Activated CD4-positive, alpha-beta memory T cell treated with anti-CD3 and anti-CD28 coated beads for 36 hours (primary cell): Measurements from ENCODE around the gene CLIC6. TPM values are rescaled to one million over a fixed set of nuclear protein-coding genes. Genes with fewer than 3 reads are reported as not detected.
"Not testable (repeated sequence)": the region's sequence is repeated elsewhere in the genome, so short reads cannot be mapped to it uniquely, and the experiment has no call there.

Experiments
- CTCF ChIA-PET: fragments of 350-600 bp; sonication (Branson Sonifier 250); formaldehyde crosslinking; loops from one replicate; lab custom pipeline; 2021; ENCODE audit warnings: antibody characterized with exemption, inconsistent platforms; lab: Charles Lee
- POLR2A ChIA-PET: fragments of 350-600 bp; sonication (Branson Sonifier 250); formaldehyde crosslinking; loops from one replicate; lab custom pipeline; 2021; ENCODE audit warnings: antibody characterized with exemption; lab: Charles Lee
- DNase-seq: peaks from one replicate; pipeline ENCODE4 v3.0.0-alpha.2; 2020
- H3K27ac Mint-ChIP-seq: one replicate; pipeline ENCODE4 v1.8.0; 2021; ENCODE audit warnings: mixed read lengths
- H3K27me3 Mint-ChIP-seq: one replicate; pipeline ENCODE4 v1.8.0; 2021; ENCODE audit warnings: mixed read lengths
- H3K36me3 Mint-ChIP-seq: one replicate; pipeline ENCODE4 v1.8.0; 2021; ENCODE audit warnings: mixed read lengths
- H3K4me1 Mint-ChIP-seq: one replicate; pipeline ENCODE4 v1.8.0; 2021; ENCODE audit warnings: low read depth, mixed read lengths
- H3K4me3 Mint-ChIP-seq: one replicate; pipeline ENCODE4 v1.8.0; 2021; ENCODE audit warnings: mild to moderate bottlenecking, mixed read lengths
- H3K9me3 Mint-ChIP-seq: one replicate; pipeline ENCODE4 v1.8.0; 2021; ENCODE audit warnings: mixed read lengths
- intact Hi-C: fragments of 100-400 bp; cut with micrococcal nuclease; formaldehyde crosslinking; loops from one replicate; pipeline ENCODE4 v1.15.1; 2023
- total RNA-seq, 2 experiments: library from RNA; stranded (reverse); gene quantifications; one replicate each; pipeline ENCODE4 v1.2.3, GENCODE V29; 2021

CLIC6 gene
- total RNA-seq, 2 experiments from 2014 or later = 0.10 to 0.14 TPM

GRCh38 chr21:34713621-34714020 is 44.8 kb downstream of the CLIC6 start:
- DNase-seq = no peak
- intact Hi-C loops = no loop called here
- Mint-ChIP-seq H3K36me3 (no peaks in the 10 kb centered on the region), H3K4me3 (no peak overlapping the region), H3K27ac (no peak overlapping the region), H3K27me3 (peaks cover 39% of the 10 kb centered on the region), H3K4me1 (peaks cover 17% of the 10 kb centered on the region), H3K9me3 (no peaks in the 10 kb centered on the region)
- POLR2A ChIA-PET = no interaction called here
- CTCF ChIA-PET = no interaction called here

GRCh38 chr21:34715518-34715917 is 46.7 kb downstream of the CLIC6 start:
- POLR2A ChIA-PET = no interaction called here
- CTCF ChIA-PET = no interaction called here
- no peaks in the 10 kb centered on the region for H3K9me3 Mint-ChIP-seq
- no peak overlapping the region for H3K4me3 Mint-ChIP-seq
- no peak overlapping the region for H3K27ac Mint-ChIP-seq
- no peaks in the 10 kb centered on the region for H3K36me3 Mint-ChIP-seq
- intact Hi-C loops = loop anchor here (1.0 to 5.0 kb wide), 2 partner anchors 8 to 627 kb away; no protein-coding TSS in a partner anchor
- peak; percentile 11 for DNase-seq
- H3K4me1 Mint-ChIP-seq = peaks cover 16% of the 10 kb centered on the region
- peaks cover 41% of the 10 kb centered on the region for H3K27me3 Mint-ChIP-seq

DNA sequence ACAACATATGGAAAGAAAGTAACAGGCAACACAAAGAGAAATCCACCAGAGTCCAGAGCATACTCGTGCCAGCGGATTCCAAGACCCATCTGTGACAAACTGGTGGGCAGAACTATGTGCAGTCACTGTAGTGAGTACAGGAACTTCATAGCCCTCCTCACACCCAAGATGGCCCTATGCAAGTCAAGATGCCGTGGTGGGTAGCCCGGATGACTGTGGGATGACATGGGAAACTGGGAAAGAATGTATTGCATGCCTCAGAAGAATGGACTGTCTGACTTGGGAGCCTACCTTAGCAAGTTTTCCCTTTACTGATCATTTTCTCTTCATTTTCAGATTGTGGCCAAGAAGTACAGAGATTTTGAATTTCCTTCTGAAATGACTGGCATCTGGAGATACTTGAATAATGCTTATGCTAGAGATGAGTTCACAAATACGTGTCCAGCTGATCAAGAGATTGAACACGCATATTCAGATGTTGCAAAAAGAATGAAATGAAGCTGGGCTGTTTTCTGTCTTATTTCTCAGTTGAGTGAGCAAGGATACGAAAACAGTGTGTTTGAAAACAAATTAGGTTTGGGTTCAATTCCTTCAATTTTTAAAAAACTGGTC is 47.3 kb downstream of the CLIC6 start:
- intact Hi-C loops = loop anchor here (1.0 to 5.0 kb wide), 2 partner anchors 9 to 626 kb away; no protein-coding TSS in a partner anchor
- POLR2A ChIA-PET = interaction anchor here (1.3 kb wide), 1 partner anchor 8 kb away, joined by 4 read pairs; no protein-coding TSS in a partner anchor
- DNase-seq = no peak
- H3K9me3 Mint-ChIP-seq = no peaks in the 10 kb centered on the region
- no peak overlapping the region for H3K27ac Mint-ChIP-seq
- no peaks in the 10 kb centered on the region for H3K36me3 Mint-ChIP-seq
- H3K4me3 Mint-ChIP-seq = no peak overlapping the region
- peaks cover 37% of the 10 kb centered on the region for H3K27me3 Mint-ChIP-seq
- CTCF ChIA-PET = interaction anchor here (0.9 kb wide), 1 partner anchor 8 kb away, joined by 3 read pairs; no protein-coding TSS in a partner anchor
- peaks cover 16% of the 10 kb centered on the region for H3K4me1 Mint-ChIP-seq

DNA sequence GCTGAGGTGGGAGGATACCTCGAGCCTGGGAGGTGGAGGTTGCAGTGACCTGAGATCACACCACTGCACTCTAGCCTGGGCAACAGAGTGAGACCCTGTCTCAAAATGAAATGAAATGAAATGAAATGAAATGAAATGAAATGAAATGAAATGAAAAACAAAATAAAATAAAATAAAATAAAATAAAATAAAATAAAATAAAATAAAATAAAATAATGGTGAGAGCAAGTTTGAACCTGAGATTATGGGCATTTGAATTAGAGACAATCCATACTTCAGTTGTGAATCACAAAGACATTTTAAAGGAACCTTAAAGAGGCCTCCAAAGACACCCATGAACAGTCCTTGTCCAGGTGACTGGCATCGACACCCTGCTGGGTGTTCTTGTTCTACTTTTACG is 49.7 kb downstream of the CLIC6 start:
- H3K4me3 Mint-ChIP-seq, POLR2A ChIA-PET, H3K27ac Mint-ChIP-seq, DNase-seq, H3K9me3 Mint-ChIP-seq, H3K36me3 Mint-ChIP-seq, CTCF ChIA-PET: not testable (repeated sequence)
- peaks cover 16% of the 10 kb centered on the region for H3K4me1 Mint-ChIP-seq
- H3K27me3 Mint-ChIP-seq = peaks cover 21% of the 10 kb centered on the region
- intact Hi-C loops = loop anchor here (5.0 kb wide), 1 partner anchor 624 kb away; no protein-coding TSS in a partner anchor

- peak; percentile 37 for DNase-seq
- no peaks in the 10 kb centered on the region for H3K36me3 Mint-ChIP-seq
- H3K9me3 Mint-ChIP-seq = no peaks in the 10 kb centered on the region
- H3K4me1 Mint-ChIP-seq = no peaks in the 10 kb centered on the region
- intact Hi-C loops = no loop called here
- H3K27ac Mint-ChIP-seq = no peak overlapping the region
- H3K4me3 Mint-ChIP-seq = no peak overlapping the region
- CTCF ChIA-PET = interaction anchor here (0.6 to 3.4 kb wide), 11 partner anchors 8 to 1304 kb away, joined by 3 to 21 read pairs (median 4); no protein-coding TSS in a partner anchor
- POLR2A ChIA-PET = no interaction called here
- H3K27me3 Mint-ChIP-seq = peaks cover 12% of the 10 kb centered on the region
Observed at GRCh38 chr21:34722684-34723300, 54.0 kb downstream of the CLIC6 start.

DNA sequence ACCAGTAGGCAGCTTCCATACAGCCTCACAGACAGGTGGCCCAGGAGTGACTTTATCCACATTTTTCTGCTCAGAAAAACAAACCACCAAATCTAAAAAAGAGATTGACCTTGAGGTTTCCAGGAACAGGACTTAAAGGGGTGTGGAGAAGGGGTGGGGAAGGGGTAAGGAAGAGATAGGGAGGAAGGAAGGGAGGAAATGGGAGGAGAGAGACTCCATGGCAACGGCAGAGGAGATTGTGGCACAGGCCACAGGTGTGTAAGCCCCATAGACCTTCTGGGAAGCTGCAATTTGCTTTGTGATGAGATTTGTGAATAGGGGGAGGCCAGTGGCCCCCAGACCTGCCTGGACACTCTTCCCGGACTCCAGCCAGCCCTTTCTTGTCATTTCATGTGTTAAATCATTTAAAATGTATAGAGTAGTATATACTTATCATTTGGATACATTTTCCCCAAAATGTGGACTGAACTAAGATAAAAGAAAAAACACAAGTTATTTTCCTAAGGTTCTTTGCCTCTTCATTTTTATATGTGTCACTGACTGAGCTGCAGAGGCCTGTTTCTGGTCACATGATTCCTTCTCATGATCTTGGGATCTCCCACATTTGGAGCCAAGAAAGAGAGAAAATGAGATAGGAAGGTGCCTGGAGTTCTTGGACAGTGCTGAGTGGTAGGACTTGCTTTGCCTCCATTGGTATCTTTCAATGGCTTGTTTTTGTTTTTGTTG is 55.5 kb downstream of the CLIC6 start:
- Mint-ChIP-seq H3K36me3 (no peaks in the 10 kb centered on the region), H3K27ac (no peak overlapping the region), H3K9me3 (no peaks in the 10 kb centered on the region), H3K27me3 (peaks cover 9% of the 10 kb centered on the region), H3K4me3 (no peak overlapping the region), H3K4me1 (no peaks in the 10 kb centered on the region)
- DNase-seq = no peak
- ChIA-PET CTCF (interaction anchor here (0.8 to 3.4 kb wide), 4 partner anchors 15 to 1302 kb away, joined by 3 to 21 read pairs (median 3); no protein-coding TSS in a partner anchor), POLR2A (no interaction called here)
- intact Hi-C loops = no loop called here

DNA sequence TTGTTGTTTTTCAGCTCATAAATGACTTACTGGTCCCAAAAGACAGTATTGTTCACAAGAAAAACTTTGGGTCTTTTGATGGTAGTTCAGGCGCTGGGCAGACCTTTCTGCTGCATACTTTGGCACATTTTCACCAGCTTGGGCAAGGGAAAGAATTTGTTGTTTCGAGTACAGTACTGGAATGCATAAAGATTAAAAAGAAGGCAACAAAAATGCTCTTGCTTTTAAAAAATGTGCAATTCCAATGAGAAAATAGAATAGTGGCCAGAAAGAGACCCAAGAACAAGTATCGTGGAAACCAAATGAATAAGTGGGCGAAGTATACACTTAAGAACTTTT is 56.0 kb downstream of the CLIC6 start:
- no peaks in the 10 kb centered on the region for H3K9me3 Mint-ChIP-seq
- ChIA-PET CTCF (interaction anchor here (1.7 kb wide), 1 partner anchor 32 kb away, joined by 3 read pairs; no protein-coding TSS in a partner anchor), POLR2A (no interaction called here)
- intact Hi-C loops = no loop called here
- H3K4me1 Mint-ChIP-seq = no peaks in the 10 kb centered on the region
- no peak overlapping the region for H3K4me3 Mint-ChIP-seq
- no peak for DNase-seq
- H3K27me3 Mint-ChIP-seq = peaks cover 8% of the 10 kb centered on the region
- no peaks in the 10 kb centered on the region for H3K36me3 Mint-ChIP-seq
- no peak overlapping the region for H3K27ac Mint-ChIP-seq

GRCh38 chr21:34726627-34727337 is 58.0 kb downstream of the CLIC6 start:
- Mint-ChIP-seq H3K27me3 (peaks cover 8% of the 10 kb centered on the region), H3K27ac (no peak overlapping the region), H3K36me3 (no peaks in the 10 kb centered on the region), H3K4me3 (no peak overlapping the region), H3K4me1 (no peaks in the 10 kb centered on the region), H3K9me3 (no peaks in the 10 kb centered on the region)
- POLR2A ChIA-PET = no interaction called here
- intact Hi-C loops = no loop called here
- no peak for DNase-seq
- CTCF ChIA-PET = interaction anchor here (0.5 to 2.0 kb wide), 4 partner anchors 19 to 360 kb away, joined by 3 to 5 read pairs (median 4); no protein-coding TSS in a partner anchor

DNA sequence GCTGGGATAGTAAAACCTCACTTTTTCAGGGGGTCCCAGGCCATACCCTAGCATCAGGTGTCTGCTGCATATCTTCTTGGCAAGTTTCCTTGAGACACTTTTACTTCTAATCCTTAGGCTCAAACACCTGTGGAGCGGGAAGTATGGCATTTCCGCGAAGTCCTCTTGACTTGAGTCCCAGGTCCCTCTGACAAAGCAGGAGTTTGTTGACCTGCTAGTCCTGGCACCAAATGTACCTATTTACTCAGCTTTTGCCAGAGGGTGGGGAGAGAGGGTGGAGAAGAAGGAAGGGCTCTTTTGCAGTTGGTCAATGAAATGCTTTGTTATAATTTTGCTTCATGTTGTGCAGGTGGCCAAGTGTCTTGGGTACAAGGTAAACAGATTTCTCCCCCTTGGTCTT is 59.7 kb downstream of the CLIC6 start:
- ChIA-PET POLR2A (no interaction called here), CTCF (interaction anchor here (0.7 kb wide), 1 partner anchor 32 kb away, joined by 3 read pairs; no protein-coding TSS in a partner anchor)
- Mint-ChIP-seq H3K9me3 (no peaks in the 10 kb centered on the region), H3K27me3 (peaks cover 8% of the 10 kb centered on the region), H3K36me3 (no peaks in the 10 kb centered on the region), H3K4me3 (no peak overlapping the region), H3K4me1 (no peaks in the 10 kb centered on the region), H3K27ac (no peak overlapping the region)
- intact Hi-C loops = no loop called here
- DNase-seq = no peak

GRCh38 chr21:34730194-34730593 is 61.4 kb downstream of the CLIC6 start:
- H3K4me1 Mint-ChIP-seq = no peaks in the 10 kb centered on the region
- DNase-seq = no peak
- H3K9me3 Mint-ChIP-seq = no peaks in the 10 kb centered on the region
- intact Hi-C loops = no loop called here
- ChIA-PET POLR2A (no interaction called here), CTCF (interaction anchor here (0.7 to 1.0 kb wide), 3 partner anchors 8 to 44 kb away, joined by 3 read pairs; no protein-coding TSS in a partner anchor)
- H3K4me3 Mint-ChIP-seq = no peak overlapping the region
- H3K36me3 Mint-ChIP-seq = no peaks in the 10 kb centered on the region
- H3K27ac Mint-ChIP-seq = no peak overlapping the region
- peaks cover 7% of the 10 kb centered on the region for H3K27me3 Mint-ChIP-seq

- POLR2A ChIA-PET = no interaction called here
- Mint-ChIP-seq H3K36me3 (no peaks in the 10 kb centered on the region), H3K27ac (no peak overlapping the region), H3K27me3 (peaks cover 4% of the 10 kb centered on the region), H3K4me1 (no peaks in the 10 kb centered on the region), H3K9me3 (no peaks in the 10 kb centered on the region), H3K4me3 (no peak overlapping the region)
- intact Hi-C loops = no loop called here
- CTCF ChIA-PET = interaction anchor here (0.7 to 1.0 kb wide), 3 partner anchors 9 to 44 kb away, joined by 3 read pairs; no protein-coding TSS in a partner anchor
- no peak for DNase-seq
Observed at GRCh38 chr21:34730756-34731445, 62.1 kb downstream of the CLIC6 start.
